Vagina (tissue), 2 donors: ENCODE results near the gene ZNHIT2. TPM values are rescaled to one million over a fixed set of nuclear protein-coding genes. Genes with fewer than 3 reads are reported as not detected.

Experiments used
- DNase-seq, 2 donors: peaks; one replicate each; pipeline ENCODE4 v3.0.0-alpha.2; 2017; ENCODE audit errors: extremely low spot score in 2 of 2
- H3K27ac ChIP-seq: fragments of 200-600 bp; sonication (generic); one replicate; pipeline ENCODE4 v1.5.1; 2019
- H3K27me3 ChIP-seq: fragments of 200-600 bp; sonication (generic); one replicate; pipeline ENCODE4 v1.5.1; 2019
- H3K36me3 ChIP-seq, 2 donors: fragments of 200-600 bp; sonication (generic); one replicate each; pipeline ENCODE4 v1.5.1; 2017 to 2019
- H3K4me1 ChIP-seq: fragments of 200-600 bp; sonication (generic); one replicate; pipeline ENCODE4 v1.5.1; 2019
- H3K4me3 ChIP-seq, 2 donors: fragments of 200-600 bp; sonication (generic); 1 replicate in 1 of 2; 2 replicates in 1 of 2; pipeline ENCODE4 v1.5.1; 2016 to 2019
- H3K9me3 ChIP-seq: fragments of 200-600 bp; sonication (generic); one replicate; pipeline ENCODE4 v1.5.1; 2019
- CTCF ChIP-seq, 3 experiments: fragments of 450-650 bp in 2 of 3; fragments of 200-600 bp in 1 of 3; sonication (generic) in 1 of 3; IDR thresholded peaks; one replicate each; pipeline ENCODE4 v1.5.1; 2017 to 2019; ENCODE audit warnings: antibody characterized with exemption in 3 of 3, mild to moderate bottlenecking in 2 of 3, moderate library complexity in 2 of 3
- POLR2A ChIP-seq, 2 donors: fragments of 450-650 bp; IDR thresholded peaks; one replicate each; pipeline ENCODE4 v1.6.1; 2017; ENCODE audit warnings: antibody characterized with exemption in 2 of 2, mild to moderate bottlenecking in 2 of 2, moderate library complexity in 2 of 2
- POLR2AphosphoS5 ChIP-seq, 2 donors: sonication (generic); formaldehyde crosslinking; IDR thresholded peaks; one replicate each; pipeline ENCODE4 v1.9.0; 2017; ENCODE audit warnings: antibody characterized with exemption in 2 of 2, mild to moderate bottlenecking in 2 of 2, low read depth in 1 of 2; ENCODE audit not compliant: insufficient read depth in 1 of 2
- intact Hi-C: fragments of 100-400 bp; cut with DNase I; formaldehyde crosslinking; loops from one replicate; pipeline ENCODE4 v1.15.1; 2023
- total RNA-seq: library from RNA; depleted of rRNA; stranded (reverse); fragments of >200 nt; gene quantifications from one replicate; pipeline ENCODE4 v1.2.3, GENCODE V29; 2016

The ZNHIT2 gene
- total RNA-seq, 1 donor from 2014 or later: 15.7 TPM

- DNase-seq: no peak
- peak overlapping the region; percentile 27 for H3K27ac ChIP-seq
- no peaks in the 10 kb centered on the region for H3K9me3 ChIP-seq
- no peak for TF ChIP-seq POLR2A (IDR thresholded peaks at IDR 0.05)
- peak; percentile 44 to 65 (median 48) for TF ChIP-seq CTCF (IDR thresholded peaks at IDR 0.05)
- peaks cover 0 to 17% of the 10 kb centered on the region in 2 donors for H3K36me3 ChIP-seq
- H3K27me3 ChIP-seq: no peaks in the 10 kb centered on the region
- intact Hi-C loops: no loop called here
- H3K4me1 ChIP-seq: peaks cover 55% of the 10 kb centered on the region
- H3K4me3 ChIP-seq: peak overlapping the region; percentile 50 to 53
These were observed 4.7 kb downstream of the ZNHIT2 start for GRCh38 chr11:65112546-65113360.

GRCh38 chr11:65111744-65112545 is 5.6 kb downstream of the ZNHIT2 start, which contains the start of gene TM7SF2:
TM7SF2 (plus strand) TSS chr11:65111872; CDS start chr11:65112016, 144 bp downstream.
- TF ChIP-seq CTCF (IDR thresholded peaks at IDR 0.05): no peak
- TF ChIP-seq POLR2AphosphoS5 (IDR thresholded peaks at IDR 0.05; ENCODE audit: insufficient read depth in 1 of 2, low read depth in 1 of 2): peak; percentile 64 to 84
- peak in 1 of 2 donors; percentile 27 for TF ChIP-seq POLR2A (IDR thresholded peaks at IDR 0.05)
- H3K4me1 ChIP-seq: peaks cover 51% of the 10 kb centered on the region
- DNase-seq: peak in 1 of 2 donors; percentile 94
- intact Hi-C loops: no loop called here
- H3K36me3 ChIP-seq: peaks cover 0 to 20% of the 10 kb centered on the region in 2 donors
- H3K27ac ChIP-seq: peak within 1 kb of the TSS; percentile 43
- H3K9me3 ChIP-seq: no peaks in the 10 kb centered on the region
- H3K27me3 ChIP-seq: no peaks in the 10 kb centered on the region
- peak within 1 kb of the TSS; percentile 50 to 53 for H3K4me3 ChIP-seq

GRCh38 chr11:65111159-65111743 is 6.2 kb downstream of the ZNHIT2 start:
- intact Hi-C loops: no loop called here
- Histone ChIP-seq H3K4me1 (peaks cover 44% of the 10 kb centered on the region), H3K27ac (peak overlapping the region; percentile 43), H3K36me3 (peaks cover 0 to 18% of the 10 kb centered on the region in 2 donors), H3K27me3 (no peaks in the 10 kb centered on the region), H3K4me3 (peak overlapping the region in 1 of 2 donors; percentile 50), H3K9me3 (no peaks in the 10 kb centered on the region)
- no peak for TF ChIP-seq CTCF (IDR thresholded peaks at IDR 0.05)
- TF ChIP-seq POLR2A (IDR thresholded peaks at IDR 0.05): no peak
- TF ChIP-seq POLR2AphosphoS5 (IDR thresholded peaks at IDR 0.05; ENCODE audit: insufficient read depth in 1 of 2, low read depth in 1 of 2): no peak
- no peak for DNase-seq

GRCh38 chr11:65110354-65110861 is 7.1 kb downstream of the ZNHIT2 start:
- no peaks in the 10 kb centered on the region for H3K27me3 ChIP-seq
- TF ChIP-seq CTCF (IDR thresholded peaks at IDR 0.05): peak; percentile 96 to 99 (median 97)
- TF ChIP-seq POLR2AphosphoS5 (IDR thresholded peaks at IDR 0.05; ENCODE audit: insufficient read depth in 1 of 2, low read depth in 1 of 2): peak; percentile 37 to 48
- no peak for TF ChIP-seq POLR2A (IDR thresholded peaks at IDR 0.05)
- H3K36me3 ChIP-seq: peaks cover 0 to 12% of the 10 kb centered on the region in 2 donors
- H3K27ac ChIP-seq: peak overlapping the region; percentile 43
- H3K4me1 ChIP-seq: peaks cover 37% of the 10 kb centered on the region
- H3K4me3 ChIP-seq: peak overlapping the region in 1 of 2 donors; percentile 5
- no peak for DNase-seq
- intact Hi-C loops: no loop called here
- H3K9me3 ChIP-seq: no peaks in the 10 kb centered on the region
